ENCODE measurements around the gene OSBPL6. TPM values are rescaled to one million over a fixed set of nuclear protein-coding genes. Genes with fewer than 3 reads are reported as not detected.

The OSBPL6 gene
- total and polyA plus RNA-seq, 10 of the 15 experiments (the other 5 are each of a cell fraction or from before 2014, with no cell fraction given) = 0.01 to 0.08 (median 0.03) TPM; not detected in 5

DNA sequence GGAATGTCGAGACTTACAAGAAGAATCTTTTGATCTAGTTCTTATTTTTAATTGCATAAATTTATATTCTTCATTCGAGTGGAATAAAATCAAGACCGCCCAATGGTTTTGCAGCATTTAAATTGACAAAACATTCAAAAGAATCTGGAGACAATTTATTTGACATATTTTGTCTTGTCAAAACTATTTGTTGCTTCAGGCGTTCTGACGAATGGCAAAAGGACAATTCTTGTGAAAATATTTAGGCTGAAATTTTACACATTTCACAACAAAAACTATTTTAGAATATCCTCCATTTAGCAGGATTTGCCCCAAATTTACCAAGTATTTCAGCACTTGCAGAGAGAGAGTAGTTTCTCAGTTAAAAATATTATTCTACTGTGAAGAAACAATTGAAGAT lies 214.9 kb downstream of the OSBPL6 start (continued):
- no peak for TF ChIP-seq IRF4 (IDR thresholded peaks at IDR 0.05; ENCODE audit: low read depth, low read length)
- TF ChIP-seq, protein P1, sequence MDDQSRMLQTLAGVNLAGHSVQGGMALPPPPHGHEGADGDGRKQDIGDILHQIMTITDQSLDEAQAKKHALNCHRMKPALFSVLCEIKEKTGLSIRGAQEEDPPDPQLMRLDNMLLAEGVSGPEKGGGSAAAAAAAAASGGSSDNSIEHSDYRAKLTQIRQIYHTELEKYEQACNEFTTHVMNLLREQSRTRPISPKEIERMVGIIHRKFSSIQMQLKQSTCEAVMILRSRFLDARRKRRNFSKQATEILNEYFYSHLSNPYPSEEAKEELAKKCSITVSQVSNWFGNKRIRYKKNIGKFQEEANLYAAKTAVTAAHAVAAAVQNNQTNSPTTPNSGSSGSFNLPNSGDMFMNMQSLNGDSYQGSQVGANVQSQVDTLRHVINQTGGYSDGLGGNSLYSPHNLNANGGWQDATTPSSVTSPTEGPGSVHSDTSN (IDR thresholded peaks at IDR 0.05; ENCODE audit: insufficient replicate concordance, low read depth, low read length) = no peak

- intact Hi-C loops (cut with micrococcal nuclease; ENCODE audit: unreplicated experiment) (no loop called here), in situ Hi-C loops (cut with MboI) (no loop called here)
- Histone ChIP-seq H3K36me3 (ENCODE audit: control insufficient read depth in 2 of 2, insufficient read depth in 2 of 2, low read length in 1 of 2) (no peaks in the 10 kb centered on the region; a peak in 1 of 4 replicates), H3K4me2 (ENCODE audit: control insufficient read depth, insufficient read depth) (no peak overlapping the region), H3K9me3 (replicated peaks; ENCODE audit: control insufficient read depth, insufficient read depth, low read length) (no peaks in the 10 kb centered on the region), H3K27ac (ENCODE audit: control insufficient read depth, insufficient read depth) (no peak overlapping the region), H4K20me1 (ENCODE audit: control insufficient read depth, insufficient read depth) (no peaks in the 10 kb centered on the region), H3K27me3 (replicated peaks in 1 of 2; ENCODE audit: control insufficient read depth in 2 of 2, insufficient read depth in 2 of 2, low read length in 1 of 2) (no peaks in the 10 kb centered on the region), H3K79me2 (ENCODE audit: control insufficient read depth, insufficient read depth, low read length) (peaks cover 20% of the 10 kb centered on the region), H2AFZ (ENCODE audit: control insufficient read depth, low read depth, low read length) (no peak overlapping the region), H3K9ac (ENCODE audit: control insufficient read depth, insufficient read depth, low read length) (no peak overlapping the region), H3K4me1 (ENCODE audit: control insufficient read depth, insufficient read depth, low read length) (no peaks in the 10 kb centered on the region; the same call in 1 of the 2 replicates), H3K4me3 (no peak overlapping the region)
- TF ChIP-seq SIX5 (IDR thresholded peaks at IDR 0.05; ENCODE audit: low read depth, low read length, severe bottlenecking) (no peak), RB1 (IDR thresholded peaks at IDR 0.05; ENCODE audit: borderline replicate concordance) (no peak), REST (IDR thresholded peaks at IDR 0.05; ENCODE audit: low read depth, low read length) (no peak), NRF1 (conservative IDR thresholded peaks at IDR 0.05; ENCODE audit: low read depth, low read length) (no peak), ZNF274 (IDR thresholded peaks at IDR 0.05; ENCODE audit: insufficient read depth, insufficient read length) (no peak), BHLHE40 (IDR thresholded peaks at IDR 0.05; ENCODE audit: borderline replicate concordance in 1 of 2, low read depth in 2 of 2, low read length in 1 of 2) (no peak), TAF1 (IDR thresholded peaks at IDR 0.05; ENCODE audit: borderline replicate concordance, low read depth, low read length) (no peak)
- DNase-seq (ENCODE audit: low read depth, low spot score) (no peak), ATAC-seq (no peak), FAIRE-seq (no peak)
- ChIA-PET SMC1A (ENCODE audit: uncharacterized antibody, unreplicated experiment) (interaction anchor here (0.6 to 10.6 kb wide), 2 partner anchors 14 to 632 kb away, joined by 3 to 454 read pairs; no protein-coding TSS in a partner anchor), RAD21 (ENCODE audit: unreplicated experiment) (interaction anchor here (0.8 to 6.5 kb wide), 3 partner anchors 15 to 118 kb away, joined by 3 to 107 read pairs (median 4); no protein-coding TSS in a partner anchor), CTCF (interaction anchor here (12.4 kb wide), 1 partner anchor 13 kb away, joined by 702 read pairs; no protein-coding TSS in a partner anchor), POLR2A (interaction anchor here (2.1 kb wide), 1 partner anchor 13 kb away, joined by 8 read pairs; no protein-coding TSS in a partner anchor)
- BruUV-seq (replicated peaks) = no TSS peak
- 83% methylated on average over 3 of the region's 3 CpGs for WGBS (ENCODE audit: insufficient coverage, insufficient replicate concordance, low lambda C conversion rate, missing lambda C conversion rate)
These were observed 217.7 kb downstream of the OSBPL6 start for GRCh38 chr2:178412047-178412446.
